ENCODE data around the gene EDEM3. TPM values are rescaled to one million over a fixed set of nuclear protein-coding genes. Genes with fewer than 3 reads are reported as not detected.

The EDEM3 gene
- total and polyA plus RNA-seq, 4 donors = 11.7 to 53.8 (median 23.7) TPM

- no peak for TF ChIP-seq YY1 (IDR thresholded peaks at IDR 0.05)
- no peak for TF ChIP-seq HNF4G (IDR thresholded peaks at IDR 0.05)
- no peak for TF ChIP-seq SP1 (IDR thresholded peaks at IDR 0.05)
- TF ChIP-seq HNF4A (conservative IDR thresholded peaks at IDR 0.05) = no peak
- TF ChIP-seq EGR1 (IDR thresholded peaks at IDR 0.05; ENCODE audit: low read depth in 2 of 2) = no peak
- TF ChIP-seq CTCF (IDR thresholded peaks at IDR 0.05; ENCODE audit: low read depth, low read length, missing input control) = no peak
- Histone ChIP-seq H3K27me3 (ENCODE audit: control insufficient read depth in 4 of 4, insufficient read depth in 4 of 4, low read length in 3 of 4) (no peaks in the 10 kb centered on the region), H3K36me3 (ENCODE audit: control insufficient read depth in 4 of 4, insufficient read depth in 3 of 4, low read depth in 1 of 4, low read length in 3 of 4) (no peaks in the 10 kb centered on the region), H3K27ac (ENCODE audit: low read depth in 1 of 2, low read length in 2 of 2) (no peak overlapping the region), H3K4me1 (ENCODE audit: control insufficient read depth in 4 of 4, insufficient read depth in 4 of 4, low read length in 3 of 4) (peaks cover 2 to 17% (median 9%) of the 10 kb centered on the region in 4 donors), H3K9me3 (ENCODE audit: control insufficient read depth in 4 of 4, low read length in 3 of 4) (no peaks in the 10 kb centered on the region), H3K9ac (ENCODE audit: low read depth in 1 of 2, low read length in 2 of 2) (no peak overlapping the region), H3K4me3 (ENCODE audit: low read depth in 1 of 3, low read length in 3 of 3) (no peak overlapping the region)
- DNase-seq (ENCODE audit: low spot score) = no peak
- WGBS = 75% methylated on average over 2 of the region's 2 CpGs
Observed at GRCh38 chr1:184743062-184743756, 11.4 kb downstream of the EDEM3 start.

GRCh38 chr1:184740344-184740743, 14.3 kb downstream of the EDEM3 start:
- WGBS = 54% methylated on average over 4 of the region's 4 CpGs

GRCh38 chr1:184739796-184740195, 14.9 kb downstream of the EDEM3 start:
- DNase-seq (ENCODE audit: low spot score) = no peak
- H3K9me3 ChIP-seq (ENCODE audit: control insufficient read depth in 4 of 4, low read length in 3 of 4) = no peaks in the 10 kb centered on the region
- 95% methylated on average over 4 of the region's 4 CpGs for WGBS
- no peak overlapping the region for H3K4me3 ChIP-seq (ENCODE audit: low read depth in 1 of 3, low read length in 3 of 3)
- peaks cover 0 to 9% (median 1%) of the 10 kb centered on the region in 4 donors for H3K36me3 ChIP-seq (ENCODE audit: control insufficient read depth in 4 of 4, insufficient read depth in 3 of 4, low read depth in 1 of 4, low read length in 3 of 4)
- no peak for TF ChIP-seq ATF3 (IDR thresholded peaks at IDR 0.05)
- no peak for TF ChIP-seq RXRA (IDR thresholded peaks at IDR 0.05)
- no peak for TF ChIP-seq FOXA1 (IDR thresholded peaks at IDR 0.05)
- TF ChIP-seq MAX (IDR thresholded peaks at IDR 0.05) = no peak
- no peak for TF ChIP-seq SP1 (IDR thresholded peaks at IDR 0.05)
- TF ChIP-seq ZBTB33 (IDR thresholded peaks at IDR 0.05) = no peak
- no peak for TF ChIP-seq NR2F2 (IDR thresholded peaks at IDR 0.05)
- TF ChIP-seq GABPA (IDR thresholded peaks at IDR 0.05 in 1 of 2, conservative IDR thresholded peaks at IDR 0.05 in 1 of 2) = no peak
- no peak for TF ChIP-seq HNF4A (conservative IDR thresholded peaks at IDR 0.05)
- TF ChIP-seq FOXA2 (IDR thresholded peaks at IDR 0.05) = no peak
- no peak for TF ChIP-seq EGR1 (IDR thresholded peaks at IDR 0.05; ENCODE audit: low read depth in 2 of 2)
- no peak for TF ChIP-seq TAF1 (conservative IDR thresholded peaks at IDR 0.05)
- TF ChIP-seq RAD21 (IDR thresholded peaks at IDR 0.05) = no peak
- no peak for TF ChIP-seq REST (IDR thresholded peaks at IDR 0.05)
- H3K27ac ChIP-seq (ENCODE audit: low read depth in 1 of 2, low read length in 2 of 2) = no peak overlapping the region
- H3K27me3 ChIP-seq (ENCODE audit: control insufficient read depth in 4 of 4, insufficient read depth in 4 of 4, low read length in 3 of 4) = no peaks in the 10 kb centered on the region
- H3K9ac ChIP-seq (ENCODE audit: low read depth in 1 of 2, low read length in 2 of 2) = no peak overlapping the region
- H3K4me1 ChIP-seq (ENCODE audit: control insufficient read depth in 4 of 4, insufficient read depth in 4 of 4, low read length in 3 of 4) = peaks cover 0 to 6% (median 0%) of the 10 kb centered on the region in 4 donors

More at GRCh38 chr1:184740344-184740743, 14.3 kb downstream of the EDEM3 start:
- Histone ChIP-seq H3K36me3 (ENCODE audit: control insufficient read depth in 4 of 4, insufficient read depth in 3 of 4, low read depth in 1 of 4, low read length in 3 of 4) (peaks cover 0 to 3% (median 1%) of the 10 kb centered on the region in 4 donors), H3K4me1 (ENCODE audit: control insufficient read depth in 4 of 4, insufficient read depth in 4 of 4, low read length in 3 of 4) (peaks cover 0 to 6% (median 0%) of the 10 kb centered on the region in 4 donors), H3K27me3 (ENCODE audit: control insufficient read depth in 4 of 4, insufficient read depth in 4 of 4, low read length in 3 of 4) (no peaks in the 10 kb centered on the region), H3K4me3 (ENCODE audit: low read depth in 1 of 3, low read length in 3 of 3) (no peak overlapping the region), H3K27ac (ENCODE audit: low read depth in 1 of 2, low read length in 2 of 2) (no peak overlapping the region), H3K9me3 (ENCODE audit: control insufficient read depth in 4 of 4, low read length in 3 of 4) (no peaks in the 10 kb centered on the region), H3K9ac (ENCODE audit: low read depth in 1 of 2, low read length in 2 of 2) (no peak overlapping the region)
- no peak for TF ChIP-seq JUND (IDR thresholded peaks at IDR 0.05)
- TF ChIP-seq HNF4A (conservative IDR thresholded peaks at IDR 0.05) = peak in 1 of 2 donors; percentile 6
- TF ChIP-seq YY1 (IDR thresholded peaks at IDR 0.05) = no peak
- TF ChIP-seq FOXA2 (IDR thresholded peaks at IDR 0.05) = peak; percentile 11
- DNase-seq (ENCODE audit: low spot score) = no peak

All from liver (tissue), 9 donors.